Nephron (organoid): ENCODE results near the gene PCP4L1.
"Not testable (repeated sequence)": the region's sequence is repeated elsewhere in the genome, so short reads cannot be mapped to it uniquely, and the experiment has no call there.

Experiments used
- H3K27ac Mint-ChIP-seq, 3 experiments: 2 replicates each; pipeline ENCODE4 v1.8.0; 2020; ENCODE audit warnings: mixed read lengths in 3 of 3, mild to moderate bottlenecking in 2 of 3, moderate library complexity in 1 of 3
- H3K27me3 Mint-ChIP-seq: 2 replicates; pipeline ENCODE4 v1.8.0; 2021; ENCODE audit warnings: low read depth, mild to moderate bottlenecking, moderate library complexity, mixed read lengths
- H3K36me3 Mint-ChIP-seq: 2 replicates; pipeline ENCODE4 v1.8.0; 2020; ENCODE audit warnings: low read depth, mixed read lengths
- H3K4me1 Mint-ChIP-seq: 2 replicates; pipeline ENCODE4 v1.8.0; 2020; ENCODE audit warnings: mixed read lengths
- H3K4me3 Mint-ChIP-seq, 3 experiments: 2 replicates each; pipeline ENCODE4 v1.8.0; 2020; ENCODE audit warnings: mild to moderate bottlenecking in 3 of 3, mixed read lengths in 3 of 3, moderate library complexity in 2 of 3
- H3K9me3 Mint-ChIP-seq: 2 replicates; pipeline ENCODE4 v1.8.0; 2020; ENCODE audit warnings: mixed read lengths
- CTCF ChIP-seq, 3 experiments: fragments of 200-600 bp; sonication (generic); IDR thresholded peaks; one replicate each; pipeline ENCODE4 v1.5.0; 2021; ENCODE audit warnings: antibody characterized with exemption in 3 of 3; ENCODE audit not compliant: unreplicated experiment in 3 of 3

Gene PCP4L1

DNA sequence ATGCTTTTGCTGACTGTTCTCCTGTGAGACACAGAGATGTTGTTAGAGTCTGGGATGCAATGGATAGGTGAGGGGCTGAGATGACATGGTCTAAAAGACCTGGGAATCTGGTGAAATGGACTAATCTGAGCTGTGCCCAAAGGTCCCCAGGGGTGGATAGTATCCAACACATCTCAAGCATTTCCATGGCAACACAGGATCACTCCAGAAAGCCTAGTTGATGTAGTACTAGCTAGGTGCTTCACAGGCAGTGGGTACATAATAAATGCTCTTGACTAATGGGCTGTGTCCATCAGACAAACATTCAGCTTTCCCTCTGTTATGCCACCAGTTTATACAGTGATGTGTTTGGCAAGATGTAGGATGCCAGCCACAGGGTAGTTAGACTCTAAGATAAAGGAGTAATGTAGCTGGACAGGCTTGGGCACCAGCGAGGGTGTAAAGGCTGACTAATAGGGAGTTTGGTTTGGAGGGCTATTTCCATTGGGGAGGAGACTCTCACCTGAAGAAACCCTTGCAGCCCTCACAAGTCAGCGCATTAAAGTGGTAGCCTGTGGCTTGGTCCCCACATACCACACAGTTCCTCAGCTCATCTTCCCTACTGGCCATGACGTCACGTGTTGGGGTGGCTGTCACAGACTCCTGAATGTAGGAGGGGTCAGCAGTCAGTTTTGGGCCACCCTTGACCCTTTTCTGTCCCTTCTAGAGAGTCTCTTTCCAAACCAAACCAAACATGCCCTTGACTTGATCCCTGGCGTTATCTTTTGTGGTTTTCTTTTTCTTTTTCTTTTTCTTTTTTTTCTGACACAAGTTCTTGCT is 22.4 kb upstream of the PCP4L1 start:
- no peaks in the 10 kb centered on the region for H3K36me3 Mint-ChIP-seq
- no peak overlapping the region for H3K4me3 Mint-ChIP-seq
- no peak overlapping the region for H3K27ac Mint-ChIP-seq
- no peaks in the 10 kb centered on the region for H3K4me1 Mint-ChIP-seq
- H3K9me3 Mint-ChIP-seq, result no peaks in the 10 kb centered on the region
- H3K27me3 Mint-ChIP-seq, result no peaks in the 10 kb centered on the region
- TF ChIP-seq CTCF (IDR thresholded peaks at IDR 0.05; ENCODE audit: unreplicated experiment in 3 of 3), result no peak

- Mint-ChIP-seq H3K4me1 (no peaks in the 10 kb centered on the region), H3K27me3 (no peaks in the 10 kb centered on the region), H3K9me3 (no peaks in the 10 kb centered on the region), H3K27ac (no peak within 1 kb of the TSS), H3K4me3 (no peak within 1 kb of the TSS), H3K36me3 (no peaks in the 10 kb centered on the region)
- no peak for TF ChIP-seq CTCF (IDR thresholded peaks at IDR 0.05; ENCODE audit: unreplicated experiment in 3 of 3)
These were observed 20.5 kb upstream of the PCP4L1 start, which contains the start of gene NR1I3 for GRCh38 chr1:161238039-161238473. Gene NR1I3 (minus strand): TSS chr1:161238203. CDS start chr1:161236565, 1,638 bp downstream.

GRCh38 chr1:161241682-161242081 is 16.9 kb upstream of the PCP4L1 start:
- Mint-ChIP-seq H3K27ac (no peak overlapping the region), H3K4me3 (no peak overlapping the region), H3K27me3 (no peaks in the 10 kb centered on the region), H3K4me1 (no peaks in the 10 kb centered on the region), H3K36me3 (no peaks in the 10 kb centered on the region), H3K9me3 (no peaks in the 10 kb centered on the region)
- TF ChIP-seq CTCF (IDR thresholded peaks at IDR 0.05; ENCODE audit: unreplicated experiment in 3 of 3), result no peak

- Mint-ChIP-seq H3K36me3 (no peaks in the 10 kb centered on the region), H3K4me1 (no peaks in the 10 kb centered on the region), H3K27ac (no peak overlapping the region), H3K9me3 (no peaks in the 10 kb centered on the region), H3K4me3 (no peak overlapping the region), H3K27me3 (no peaks in the 10 kb centered on the region)
- no peak for TF ChIP-seq CTCF (IDR thresholded peaks at IDR 0.05; ENCODE audit: unreplicated experiment in 3 of 3)
These were observed 16.2 kb upstream of the PCP4L1 start for GRCh38 chr1:161242313-161242712.

- no peak overlapping the region for H3K27ac Mint-ChIP-seq
- no peaks in the 10 kb centered on the region for H3K36me3 Mint-ChIP-seq
- no peaks in the 10 kb centered on the region for H3K4me1 Mint-ChIP-seq
- TF ChIP-seq CTCF (IDR thresholded peaks at IDR 0.05; ENCODE audit: unreplicated experiment in 3 of 3), result no peak
- no peak overlapping the region for H3K4me3 Mint-ChIP-seq
- no peaks in the 10 kb centered on the region for H3K27me3 Mint-ChIP-seq
- peaks cover 5% of the 10 kb centered on the region for H3K9me3 Mint-ChIP-seq
These were observed 13.7 kb upstream of the PCP4L1 start for GRCh38 chr1:161244888-161245287.

GRCh38 chr1:161250100-161250499 is 8.4 kb upstream of the PCP4L1 start:
- H3K9me3 Mint-ChIP-seq, result peaks cover 10% of the 10 kb centered on the region
- not testable (repeated sequence) for H3K27me3 Mint-ChIP-seq, H3K27ac Mint-ChIP-seq, H3K4me1 Mint-ChIP-seq, H3K4me3 Mint-ChIP-seq, H3K36me3 Mint-ChIP-seq
